H1 (cell line): ENCODE data around the gene MCF2L. TPM values are rescaled to one million over a fixed set of nuclear protein-coding genes. Genes with fewer than 3 reads are reported as not detected.

ENCODE experiments used
- CTCF ChIA-PET: fragments of 300-600 bp; sonication (Branson Sonifier 250); formaldehyde crosslinking; loops from one replicate; lab custom pipeline; 2021; ENCODE audit not compliant: partially characterized antibody; lab: Charles Lee
- POLR2A ChIA-PET: fragments of 300-600 bp; sonication (Branson Sonifier 250); formaldehyde crosslinking; loops from one replicate; lab custom pipeline; 2021; ENCODE audit warnings: inconsistent platforms; ENCODE audit not compliant: partially characterized antibody; lab: Charles Lee
- DNase-seq, 2 experiments: peaks; one replicate each; pipeline versions ENCODE4 v3.0.0 to v3.0.0-alpha.2; 2010 to 2022; ENCODE audit warnings: low spot score in 2 of 2, low read depth in 1 of 2, mixed read lengths in 1 of 2
- FAIRE-seq: peaks from 2 replicates; lab custom pipeline; 2011; peaks lifted over from hg19 to GRCh38; lab: Jason Lieb, UNC
- H2AFZ ChIP-seq: 2 replicates; pipeline ENCODE4 v1.8.1; 2012; ENCODE audit warnings: low read length, inconsistent platforms
- H2AK5ac ChIP-seq: 2 replicates; pipeline ENCODE4 v1.6.1; 2013; ENCODE audit warnings: low read depth, low read length
- H2BK120ac ChIP-seq: replicated peaks from 2 replicates; pipeline ENCODE3; 2013; ENCODE audit warnings: low read depth, low read length, inconsistent platforms
- H2BK12ac ChIP-seq: 2 replicates; pipeline ENCODE4 v1.6.1; 2013; ENCODE audit warnings: low read depth, low read length
- H2BK15ac ChIP-seq: 2 replicates; pipeline ENCODE4 v1.6.1; 2013; ENCODE audit warnings: low read length
- H2BK20ac ChIP-seq: 2 replicates; pipeline ENCODE4 v1.6.1; 2013; ENCODE audit warnings: low read length
- H2BK5ac ChIP-seq: 2 replicates; pipeline ENCODE4 v1.6.1; 2013; ENCODE audit warnings: low read depth, low read length
- H3K14ac ChIP-seq: 2 replicates; pipeline ENCODE4 v1.6.1; 2013; ENCODE audit warnings: inconsistent platforms; ENCODE audit not compliant: insufficient read length
- H3K18ac ChIP-seq: 2 replicates; pipeline ENCODE4 v1.6.1; 2013; ENCODE audit warnings: low read length; ENCODE audit errors: extremely low read depth
- H3K23ac ChIP-seq: 2 replicates; pipeline ENCODE4 v1.6.1; 2013; ENCODE audit warnings: inconsistent platforms; ENCODE audit not compliant: insufficient read length
- H3K23me2 ChIP-seq: 2 replicates; pipeline ENCODE4 v1.6.1; 2013; ENCODE audit warnings: low read depth, low read length
- H3K27ac ChIP-seq: 2 replicates; pipeline ENCODE4 v1.6.1; 2011; ENCODE audit warnings: low read depth, low read length, inconsistent platforms
- H3K27me3 ChIP-seq, 4 experiments: replicated peaks in 1 of 4; 1 replicate in 1 of 4; 2 replicates in 3 of 4; pipeline versions ENCODE4 v1.6.1 to v1.8.1; 2011 to 2013; ENCODE audit warnings: low read length in 3 of 4, mild to moderate bottlenecking in 3 of 4, inconsistent platforms in 2 of 4, mixed read lengths in 2 of 4, moderate library complexity in 1 of 4; ENCODE audit not compliant: control insufficient read depth in 3 of 4, insufficient read depth in 3 of 4; ENCODE audit errors: extremely low read depth in 1 of 4
- H3K36me3 ChIP-seq, 4 experiments: 2 replicates each; pipeline versions ENCODE4 v1.6.1 to v1.8.1; 2011 to 2013; ENCODE audit warnings: mild to moderate bottlenecking in 4 of 4, low read length in 3 of 4, moderate library complexity in 2 of 4, control low read depth in 1 of 4, inconsistent platforms in 1 of 4; ENCODE audit not compliant: insufficient read depth in 4 of 4, control insufficient read depth in 2 of 4
- H3K4ac ChIP-seq: replicated peaks from 2 replicates; pipeline ENCODE3; 2013; ENCODE audit warnings: low read length, low read depth, mixed read lengths, inconsistent platforms; ENCODE audit not compliant: insufficient read length
- H3K4me1 ChIP-seq, 4 experiments: replicated peaks in 1 of 4; 1 replicate in 1 of 4; 2 replicates in 3 of 4; pipeline versions ENCODE4 v1.6.1 to v1.8.1; 2011 to 2013; ENCODE audit warnings: low read length in 3 of 4, inconsistent platforms in 2 of 4, mixed read lengths in 1 of 4; ENCODE audit not compliant: insufficient read depth in 4 of 4, control insufficient read depth in 3 of 4
- H3K4me2 ChIP-seq, 2 experiments: 2 replicates each; pipeline versions ENCODE4 v1.6.1 to v1.8.1; 2011 to 2013; ENCODE audit warnings: low read depth in 2 of 2, low read length in 2 of 2, control low read depth in 1 of 2, inconsistent platforms in 1 of 2, mild to moderate bottlenecking in 1 of 2; ENCODE audit not compliant: insufficient read depth in 1 of 2
- H3K4me3 ChIP-seq, 4 experiments: fragments of 200-600, 300-600 bp in 1 of 4; sonication (generic), shearing (Covaris generic), sonication (Bioruptor Twin) in 1 of 4; 2 replicates each; pipeline versions ENCODE4 v1.5.1 to v1.8.1; 2011 to 2016; ENCODE audit warnings: low read length in 4 of 4, low read depth in 3 of 4, control low read depth in 2 of 4, inconsistent platforms in 2 of 4, mild to moderate bottlenecking in 2 of 4, mixed read lengths in 1 of 4, moderate library complexity in 1 of 4; ENCODE audit not compliant: insufficient read depth in 2 of 4; ENCODE audit errors: extremely low read depth in 1 of 4
- H3K56ac ChIP-seq: replicated peaks from 2 replicates; pipeline ENCODE3; 2013; ENCODE audit warnings: low read depth, mild to moderate bottlenecking, mixed read lengths, low read length, inconsistent platforms; ENCODE audit not compliant: insufficient read length
- H3K79me1 ChIP-seq: 2 replicates; pipeline ENCODE4 v1.6.1; 2013; ENCODE audit warnings: low read depth, low read length, control low read depth
- H3K79me2 ChIP-seq, 2 experiments: 2 replicates each; pipeline versions ENCODE4 v1.6.1 to v1.8.1; 2012 to 2013; ENCODE audit warnings: low read length in 2 of 2, mild to moderate bottlenecking in 2 of 2, inconsistent platforms in 1 of 2; ENCODE audit not compliant: insufficient read depth in 2 of 2, control insufficient read depth in 1 of 2
- H3K9ac ChIP-seq, 4 experiments: replicated peaks in 1 of 4; 1 replicate in 1 of 4; 2 replicates in 3 of 4; pipeline versions ENCODE4 v1.6.1 to v1.8.1; 2011 to 2013; ENCODE audit warnings: low read depth in 3 of 4, low read length in 3 of 4, control low read depth in 2 of 4, mild to moderate bottlenecking in 2 of 4, moderate library complexity in 2 of 4, inconsistent platforms in 1 of 4; ENCODE audit errors: extremely low read depth in 1 of 4
- H3K9me3 ChIP-seq, 2 experiments: 2 replicates each; pipeline versions ENCODE4 v1.6.1 to v1.8.1; 2012 to 2013; ENCODE audit warnings: mild to moderate bottlenecking in 2 of 2, moderate library complexity in 2 of 2, control low read depth in 1 of 2, inconsistent platforms in 1 of 2, low read depth in 1 of 2, low read length in 1 of 2, mixed read lengths in 1 of 2; ENCODE audit not compliant: insufficient read depth in 2 of 2
- H4K20me1 ChIP-seq, 2 experiments: replicated peaks in 1 of 2; 2 replicates each; pipeline versions ENCODE3 to v1.8.1; 2011 to 2013; ENCODE audit warnings: inconsistent platforms in 2 of 2, low read length in 2 of 2, mild to moderate bottlenecking in 1 of 2; ENCODE audit not compliant: insufficient read depth in 2 of 2, control insufficient read depth in 1 of 2
- H4K5ac ChIP-seq: 2 replicates; pipeline ENCODE4 v1.6.1; 2013; ENCODE audit warnings: low read length, low read depth, mixed read lengths, inconsistent platforms; ENCODE audit not compliant: insufficient read length
- H4K8ac ChIP-seq: 2 replicates; pipeline ENCODE4 v1.8.0; 2013; ENCODE audit warnings: mild to moderate bottlenecking, moderate library complexity, low read length, inconsistent platforms; ENCODE audit not compliant: insufficient read depth; ENCODE audit errors: extremely low read depth
- H4K91ac ChIP-seq: replicated peaks from 2 replicates; pipeline ENCODE3; 2013; ENCODE audit warnings: low read length, mixed read lengths, inconsistent platforms; ENCODE audit not compliant: insufficient read length
- BACH1 ChIP-seq: IDR thresholded peaks from 2 replicates; pipeline ENCODE4 v1.6.1; 2012; ENCODE audit warnings: low read length, improper control_type of control experiment
- CTCF ChIP-seq, 3 experiments: IDR thresholded peaks; 1 replicate in 2 of 3; 2 replicates in 1 of 3; pipeline versions ENCODE4 v1.5.1 to v1.6.1; 2011; ENCODE audit warnings: low read length in 3 of 3, mild to moderate bottlenecking in 3 of 3, inconsistent platforms in 2 of 3, low read depth in 1 of 3, moderate library complexity in 1 of 3; ENCODE audit not compliant: insufficient read depth in 1 of 3; ENCODE audit errors: control extremely low read depth in 1 of 3
- JUND ChIP-seq: IDR thresholded peaks from 2 replicates; pipeline ENCODE4 v1.6.1; 2011; ENCODE audit warnings: mild to moderate bottlenecking, improper control_type of control experiment, low read length
- SRF ChIP-seq: IDR thresholded peaks from 2 replicates; pipeline ENCODE4 v1.6.1; 2011; ENCODE audit warnings: mild to moderate bottlenecking, low read depth, low read length, moderate library complexity
- WGBS, 2 experiments: shearing (Covaris generic) in 1 of 2; methylation state at CpG; one replicate each; pipeline versions ENCODE4 v1.1.6 to v1.1.7; 2013 to 2015; ENCODE audit warnings: low lambda C conversion rate in 2 of 2, mixed read lengths in 2 of 2, inconsistent platforms in 1 of 2, low coverage in 1 of 2, missing lambda C conversion rate in 1 of 2; ENCODE audit not compliant: insufficient replicate concordance in 2 of 2, insufficient coverage in 1 of 2, insufficient read length in 1 of 2; ENCODE audit errors: extremely low coverage in 1 of 2, missing lambda C conversion rate in 1 of 2; 5-methylcytosine and 5-hydroxymethylcytosine counted together
- polyA plus RNA-seq, 7 experiments: library from polyadenylated mRNA; depleted of rRNA in 3 of 7; stranded (reverse) in 5 of 7; unstranded in 2 of 7; fragments of >200 nt in 5 of 7; fragments of 200-250 nt in 2 of 7; gene quantifications; 1 replicate in 5 of 7; 2 replicates in 1 of 7; 4 replicates in 1 of 7; pipeline versions ENCODE4 v1.2.1 to v1.2.3, GENCODE V29; 2011 to 2013; ENCODE audit warnings: missing spikeins in 2 of 7, mixed read lengths in 2 of 7
- total RNA-seq: library from RNA; stranded (reverse); fragmentation: NEBNext Ultra II Directional; extraction: Animal tissue kit (Norgen Biotek cat#: 25700); gene quantifications from 2 replicates; pipeline ENCODE4 v1.2.1, GENCODE V29; 2021

The MCF2L gene
- total and polyA plus RNA-seq, 2 of the 8 experiments (the other 6 are each of a cell fraction or from before 2014, with no cell fraction given), result 10.1 to 24.4 TPM

DNA sequence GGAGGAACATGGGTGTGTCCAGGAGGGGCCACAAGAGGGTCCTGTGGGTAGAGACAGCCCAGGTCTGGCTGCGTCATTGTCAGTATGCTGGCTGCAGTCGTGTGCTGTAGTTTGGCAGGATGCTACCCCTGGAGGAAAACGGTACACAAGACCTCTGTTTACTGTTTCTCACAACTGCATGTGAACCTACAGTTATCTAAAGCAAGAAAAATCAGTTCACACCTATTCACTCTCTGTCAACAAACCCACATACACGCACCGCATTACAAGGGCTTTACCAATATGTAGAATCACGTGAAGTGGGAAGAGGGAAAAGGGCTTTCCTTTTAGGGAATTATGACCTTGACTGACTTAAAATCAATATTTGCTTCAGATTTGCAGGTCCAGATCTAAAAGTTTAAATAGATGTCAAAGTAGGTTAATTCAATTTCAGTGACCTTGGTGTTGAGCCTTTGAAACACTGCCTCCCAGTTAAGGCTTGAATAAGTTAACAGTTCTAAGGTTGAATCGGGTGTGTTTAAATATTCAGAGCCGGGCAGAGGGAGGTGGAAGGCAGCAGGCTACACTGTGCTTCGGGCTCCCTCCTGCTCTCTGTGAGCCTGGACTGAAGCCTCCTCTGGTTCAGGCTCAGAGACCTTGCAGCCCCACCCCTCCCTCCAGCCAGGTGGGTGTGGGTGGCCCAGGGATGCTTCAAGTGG is 17.2 kb upstream of the MCF2L start:
- no peak overlapping the region for H2BK15ac ChIP-seq
- H3K27me3 ChIP-seq, result no peaks in the 10 kb centered on the region
- no peak overlapping the region for H2BK120ac ChIP-seq
- CTCF ChIA-PET, result interaction anchor here (1.8 kb wide), 1 partner anchor 77 kb away, joined by 8 read pairs; no protein-coding TSS in a partner anchor
- H3K23ac ChIP-seq, result no peak overlapping the region
- H3K79me2 ChIP-seq, result no peaks in the 10 kb centered on the region; a peak in 1 of 4 replicates
- no peak overlapping the region for H3K18ac ChIP-seq
- H4K8ac ChIP-seq, result no peak overlapping the region
- H3K79me1 ChIP-seq, result no peaks in the 10 kb centered on the region
- TF ChIP-seq JUND, result no peak
- no peak for TF ChIP-seq BACH1
- no peak for TF ChIP-seq SRF
- no peak for TF ChIP-seq CTCF (IDR thresholded peaks at IDR 0.05; ENCODE audit: control extremely low read depth in 1 of 3, insufficient read depth in 1 of 3, low read depth in 1 of 3, low read length in 3 of 3)
- TF ChIP-seq, all 59 proteins: peak for 0
- Histone ChIP-seq H4K5ac (no peak overlapping the region), H2BK20ac (no peak overlapping the region), H2BK12ac (no peak overlapping the region), H3K4me3 (no peak overlapping the region), H2AK5ac (no peak overlapping the region), H3K4me2 (no peak overlapping the region), H3K4ac (no peak overlapping the region), H4K20me1 (peaks cover 0 to 3% of the 10 kb centered on the region in 2 experiments), H3K36me3 (no peaks in the 10 kb centered on the region), H2AFZ (no peak overlapping the region), H3K27ac (no peak overlapping the region), H3K9me3 (no peaks in the 10 kb centered on the region), H3K9ac (no peak overlapping the region), H3K14ac (no peak overlapping the region), H2BK5ac (no peak overlapping the region), H3K4me1 (peaks cover under 1 to 15% (median 6%) of the 10 kb centered on the region in 4 experiments), H4K91ac (no peak overlapping the region), H3K23me2 (no peaks in the 10 kb centered on the region), H3K56ac (no peak overlapping the region)
- WGBS, 2 experiments, result 81% methylated on average over 9 of the region's 9 CpGs; no CpG with 5 or more reads in 1 of the 2 experiments
- POLR2A ChIA-PET, result interaction anchor here (0.6 to 1.0 kb wide), 2 partner anchors 39 to 1051 kb away, joined by 3 read pairs; no protein-coding TSS in a partner anchor
- DNase-seq (no peak), FAIRE-seq (no peak)
